NCI-H2029 treated with DMSO at 0.1 percent for 48 hours (cell line): Measurements from ENCODE around the gene G2E3.

ENCODE experiments used
- DNase-seq: peaks from one replicate; lab custom pipeline; 2025; lab: John Stamatoyannopoulos, UW

The G2E3 gene

DNA sequence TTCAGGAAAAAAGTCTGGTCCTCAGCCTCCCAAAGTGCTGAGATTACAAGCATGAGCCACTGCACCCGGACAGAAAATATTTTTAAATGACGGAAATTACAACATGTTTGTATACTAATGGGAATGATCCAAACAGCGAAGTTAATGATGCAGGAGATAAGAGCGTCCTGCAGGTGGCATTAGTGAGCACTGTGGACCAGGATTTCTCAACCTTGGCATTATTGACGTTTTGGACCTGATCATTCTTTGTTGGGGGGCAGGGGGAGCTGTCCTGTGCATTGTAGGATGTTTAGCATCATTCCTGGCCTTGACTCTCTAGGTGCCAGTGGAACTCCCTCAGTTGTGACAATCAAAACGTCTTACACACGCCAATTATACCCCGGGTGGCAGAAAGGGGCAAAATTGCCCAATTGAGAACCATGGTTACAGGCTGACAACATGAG lies 97.3 kb downstream of the G2E3 start:
- DNase-seq, result peak; percentile 1

DNA sequence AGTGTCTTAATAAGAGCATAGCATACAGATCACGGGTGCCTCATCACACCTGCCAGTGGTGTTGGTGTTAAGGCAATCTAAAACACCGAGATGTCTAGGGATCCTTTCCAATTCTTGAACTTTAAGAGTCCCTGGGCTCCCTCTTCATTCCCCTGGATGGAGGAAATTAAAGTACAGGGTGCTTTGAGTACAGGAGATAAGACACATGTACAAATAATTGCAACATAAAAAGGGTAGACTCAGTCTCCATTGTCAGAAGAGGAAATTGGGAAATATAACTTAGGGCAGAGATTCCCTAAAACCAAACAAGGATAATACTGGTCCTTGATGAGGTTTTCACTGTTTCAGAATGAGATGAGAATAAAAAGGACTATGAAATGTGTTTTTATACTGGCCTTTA lies 98.1 kb downstream of the G2E3 start:
- DNase-seq, result no peak

DNA sequence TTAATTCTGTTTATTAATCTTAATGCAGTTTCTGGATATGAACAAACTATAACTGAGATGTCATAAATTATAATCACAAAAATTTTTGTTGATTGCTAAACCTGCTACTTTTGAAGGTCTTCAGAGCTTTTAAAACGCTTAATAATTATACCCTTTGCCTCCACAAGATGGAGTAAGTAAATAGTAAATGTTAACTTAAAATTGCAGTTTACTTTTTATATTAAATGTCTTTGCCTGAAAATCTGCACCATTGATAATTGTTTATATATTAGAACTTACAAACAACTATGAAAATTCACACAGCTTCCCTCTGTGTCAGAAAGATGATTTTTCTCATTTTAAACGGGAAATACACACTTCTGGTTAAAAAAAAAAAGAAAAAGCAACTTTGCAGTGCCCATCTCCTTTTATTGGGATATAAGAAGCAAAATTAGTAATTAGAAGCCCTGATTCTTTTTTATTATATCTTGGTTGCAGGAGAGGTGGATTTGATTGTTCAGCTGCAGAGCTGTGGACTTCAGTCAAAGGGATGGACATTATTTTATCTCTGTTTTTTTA lies 98.7 kb downstream of the G2E3 start:
- no peak for DNase-seq

DNA sequence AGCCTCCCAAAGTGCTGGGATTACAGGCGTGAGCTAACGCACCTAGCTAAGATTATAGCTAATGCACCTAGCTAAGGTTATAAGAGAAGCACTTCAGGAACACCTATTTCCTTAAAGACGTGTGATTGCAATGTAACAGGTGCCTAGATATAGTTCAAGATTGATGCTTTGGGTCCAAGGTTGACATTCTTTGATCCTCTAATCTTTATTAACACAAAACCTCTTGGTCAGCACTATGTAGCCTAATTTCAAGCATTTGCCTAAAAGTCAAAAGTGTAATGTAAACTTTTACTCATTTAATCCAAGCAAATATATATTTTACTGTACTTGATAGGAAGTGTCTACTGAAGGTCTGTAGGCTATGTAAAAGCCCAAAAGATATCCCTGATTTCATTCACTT lies 99.7 kb downstream of the G2E3 start:
- no peak for DNase-seq

DNA sequence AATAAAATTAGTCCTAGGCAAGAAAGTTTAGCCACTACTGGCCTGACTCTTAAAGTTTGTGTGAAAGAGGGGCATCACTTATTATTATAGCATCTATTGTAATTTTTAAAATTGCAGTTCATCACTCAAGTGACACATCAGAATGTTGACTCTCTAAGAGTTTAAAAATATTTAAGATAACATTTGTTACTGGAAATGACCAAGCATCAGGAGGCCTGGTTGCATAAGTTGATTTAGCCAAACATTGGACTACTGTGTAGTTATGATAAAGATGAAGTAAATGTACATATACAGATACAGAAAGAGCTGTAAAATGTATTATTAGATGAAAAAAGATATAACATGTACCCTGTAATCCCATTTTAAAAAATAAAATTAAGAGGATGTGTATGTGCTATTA lies 110.6 kb downstream of the G2E3 start:
- no peak for DNase-seq
